ENCODE measurements around the gene RPS19BP1. TPM values are rescaled to one million over a fixed set of nuclear protein-coding genes. Genes with fewer than 3 reads are reported as not detected.

The RPS19BP1 gene
- total and polyA plus RNA-seq, 2 of the 8 experiments (the other 6 are each of a cell fraction or from before 2014, with no cell fraction given), result 77.9 to 97.9 TPM

DNA sequence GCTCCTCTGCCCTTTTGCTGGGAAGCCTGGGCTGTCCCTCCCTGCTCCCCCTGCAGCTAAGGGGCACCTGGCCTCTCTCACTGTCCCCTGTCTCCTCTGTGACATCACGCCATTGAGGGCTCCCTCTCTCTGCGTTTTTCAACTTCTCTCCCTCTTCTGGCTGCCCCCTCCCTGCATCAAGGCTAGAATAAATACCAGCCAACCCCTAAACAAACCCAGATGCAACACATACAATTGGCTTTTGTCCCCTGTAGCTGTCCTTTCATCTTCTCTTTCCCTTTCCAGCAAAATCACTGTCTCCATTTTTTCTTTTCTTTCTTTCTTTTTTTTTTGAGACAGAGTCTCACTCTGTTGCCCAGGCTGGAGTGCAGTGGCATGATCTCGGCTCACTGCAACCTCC lies 33.7 kb downstream of the RPS19BP1 start (continued):
- TF ChIP-seq POLR2AphosphoS5 (IDR thresholded peaks at IDR 0.05; ENCODE audit: low read depth, low read length) (no peak), KDM4A (IDR thresholded peaks at IDR 0.05; ENCODE audit: low read depth, low read length, severe bottlenecking) (no peak), BACH1 (IDR thresholded peaks at IDR 0.05; ENCODE audit: low read length) (no peak)
- TF ChIP-seq, protein P1, sequence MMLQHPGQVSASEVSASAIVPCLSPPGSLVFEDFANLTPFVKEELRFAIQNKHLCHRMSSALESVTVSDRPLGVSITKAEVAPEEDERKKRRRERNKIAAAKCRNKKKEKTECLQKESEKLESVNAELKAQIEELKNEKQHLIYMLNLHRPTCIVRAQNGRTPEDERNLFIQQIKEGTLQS (IDR thresholded peaks at IDR 0.05; ENCODE audit: insufficient read depth, low read depth, low read length), result no peak
